NCI-H2227 (cell line): Measurements from ENCODE around the gene PODXL.
"Not testable (repeated sequence)": the region's sequence is repeated elsewhere in the genome, so short reads cannot be mapped to it uniquely, and the experiment has no call there.

Source experiments
- DNase-seq: peaks from one replicate; lab custom pipeline; 2025; ENCODE audit not compliant: unreplicated experiment; lab: John Stamatoyannopoulos, UW

The PODXL gene

GRCh38 chr7:131513245-131514061 lies 43.0 kb downstream of the PODXL start:
- DNase-seq = peak; percentile 93

GRCh38 chr7:131511774-131512535 lies 44.5 kb downstream of the PODXL start:
- no peak for DNase-seq

GRCh38 chr7:131511071-131511470 lies 45.4 kb downstream of the PODXL start:
- no peak for DNase-seq

GRCh38 chr7:131509781-131510180 lies 46.6 kb downstream of the PODXL start:
- no peak for DNase-seq

- DNase-seq = no peak
Measured at GRCh38 chr7:131508754-131509486, 47.5 kb downstream of the PODXL start.

GRCh38 chr7:131507592-131508331 lies 48.7 kb downstream of the PODXL start:
- DNase-seq = peak; percentile 86

- no peak for DNase-seq
Measured at GRCh38 chr7:131506597-131506996, 49.8 kb downstream of the PODXL start.

GRCh38 chr7:131505636-131506557 lies 50.5 kb downstream of the PODXL start:
- no peak for DNase-seq

GRCh38 chr7:131505037-131505620 lies 51.3 kb downstream of the PODXL start:
- DNase-seq = not testable (repeated sequence)

- no peak for DNase-seq
Measured at GRCh38 chr7:131504157-131504899, 52.1 kb downstream of the PODXL start.

GRCh38 chr7:131503639-131504038 lies 52.8 kb downstream of the PODXL start:
- DNase-seq = no peak

- DNase-seq = peak; percentile 54
Measured at GRCh38 chr7:131502810-131503508, 53.5 kb downstream of the PODXL start.

- no peak for DNase-seq
Measured at GRCh38 chr7:131501930-131502685, 54.3 kb downstream of the PODXL start.

- DNase-seq = no peak
Measured at GRCh38 chr7:131501422-131501821, 55.0 kb downstream of the PODXL start.

GRCh38 chr7:131500357-131500756 lies 56.1 kb downstream of the PODXL start:
- DNase-seq = no peak

- no peak for DNase-seq
Measured at GRCh38 chr7:131499801-131500200, 56.6 kb downstream of the PODXL start.

GRCh38 chr7:131498237-131498885 lies 58.1 kb downstream of the PODXL start:
- DNase-seq = no peak
